GM19372 (cell line): ENCODE data around the gene ZDHHC16.
"Not testable (repeated sequence)": the region's sequence is repeated elsewhere in the genome, so short reads cannot be mapped to it uniquely, and the experiment has no call there.

ENCODE experiments used
- ATAC-seq: cut with Tn5 transposase; IDR thresholded peaks from one replicate; pipeline ENCODE4 v1.9.1; 2021; ENCODE audit warnings: mild to moderate bottlenecking, low read depth, moderate library complexity; ENCODE audit not compliant: unreplicated experiment

Gene ZDHHC16

GRCh38 chr10:97475936-97476594, 30.1 kb downstream of the ZDHHC16 start:
- ATAC-seq = no peak

DNA sequence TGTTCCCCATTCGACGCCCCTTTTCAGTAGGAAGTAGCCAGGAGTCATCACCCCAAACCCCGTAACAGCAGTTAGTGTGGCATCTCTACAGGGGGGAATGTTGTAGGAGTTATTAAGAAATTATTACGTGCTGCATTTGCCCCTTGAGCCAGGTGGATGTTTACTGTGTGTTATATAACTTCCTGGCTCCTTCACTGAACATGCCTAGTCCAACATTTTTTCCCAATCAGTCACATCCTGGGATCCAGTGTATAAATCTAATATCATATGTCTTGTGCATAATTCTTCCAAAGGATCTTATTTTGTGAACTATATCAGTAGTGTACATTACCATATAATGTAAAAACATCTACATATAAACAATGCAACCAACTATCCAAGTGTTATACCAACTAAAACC, 33.4 kb downstream of the ZDHHC16 start:
- not testable (repeated sequence) for ATAC-seq

DNA sequence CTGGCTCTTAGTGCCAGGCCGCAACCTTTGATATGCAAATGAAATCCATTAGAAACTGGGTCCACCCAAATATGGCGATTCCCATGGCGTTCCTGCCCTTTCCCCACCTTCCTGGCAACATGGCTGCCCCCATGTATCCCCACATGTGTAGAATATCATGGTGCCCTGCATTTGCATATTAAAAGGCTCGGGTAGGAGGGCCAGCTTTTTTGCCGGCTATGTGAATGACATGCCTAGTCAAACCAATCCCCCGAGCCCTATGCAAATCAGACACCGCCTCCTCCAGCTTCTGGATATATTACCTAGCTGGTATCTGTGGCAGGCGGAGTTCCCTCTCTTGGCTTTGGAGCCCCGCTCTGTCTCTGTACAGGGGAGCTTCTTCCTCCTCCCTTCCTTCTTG, 34.0 kb downstream of the ZDHHC16 start:
- no peak for ATAC-seq

DNA sequence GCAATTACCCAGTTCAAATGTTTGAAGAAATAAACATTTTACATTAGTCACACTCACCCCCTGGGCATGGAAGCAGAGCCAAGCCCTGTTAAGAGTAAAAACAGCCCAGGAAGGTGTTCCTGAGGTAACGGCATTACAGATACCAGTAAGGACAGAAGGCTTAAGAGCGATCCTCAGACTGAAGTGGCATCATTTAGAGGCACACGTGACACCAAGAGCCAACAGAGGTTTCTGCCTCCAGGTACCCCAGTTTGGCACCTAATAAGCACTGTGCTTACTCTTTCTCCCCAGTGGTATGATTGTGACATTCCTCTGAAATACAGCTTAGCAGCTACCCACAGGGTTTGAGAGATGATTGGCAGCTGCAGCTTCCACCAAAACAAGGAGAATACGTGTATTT, 35.1 kb downstream of the ZDHHC16 start:
- no peak for ATAC-seq

- no peak for ATAC-seq
Observed at GRCh38 chr10:97482381-97482780, 36.4 kb downstream of the ZDHHC16 start.

- no peak for ATAC-seq
Observed at GRCh38 chr10:97483506-97483905, 37.5 kb downstream of the ZDHHC16 start.

DNA sequence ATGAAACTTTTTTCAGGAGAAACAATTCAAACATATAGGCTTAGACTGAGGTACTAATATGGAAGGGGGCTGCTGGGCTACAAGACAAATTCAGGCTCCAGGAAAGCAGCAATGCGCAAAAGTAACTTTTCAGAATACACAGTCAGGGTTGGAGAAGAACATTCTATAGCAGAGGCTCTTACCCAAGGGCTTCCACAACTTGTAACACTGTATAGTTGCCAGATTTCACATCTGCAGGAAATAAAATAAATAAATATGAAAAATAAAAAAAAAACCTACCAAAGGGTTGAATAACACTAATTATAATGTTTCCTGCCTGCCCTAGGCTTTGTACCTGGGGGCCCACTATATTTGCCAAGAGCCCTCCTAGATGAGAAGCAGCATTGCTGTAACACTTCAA, 37.9 kb downstream of the ZDHHC16 start:
- no peak for ATAC-seq

DNA sequence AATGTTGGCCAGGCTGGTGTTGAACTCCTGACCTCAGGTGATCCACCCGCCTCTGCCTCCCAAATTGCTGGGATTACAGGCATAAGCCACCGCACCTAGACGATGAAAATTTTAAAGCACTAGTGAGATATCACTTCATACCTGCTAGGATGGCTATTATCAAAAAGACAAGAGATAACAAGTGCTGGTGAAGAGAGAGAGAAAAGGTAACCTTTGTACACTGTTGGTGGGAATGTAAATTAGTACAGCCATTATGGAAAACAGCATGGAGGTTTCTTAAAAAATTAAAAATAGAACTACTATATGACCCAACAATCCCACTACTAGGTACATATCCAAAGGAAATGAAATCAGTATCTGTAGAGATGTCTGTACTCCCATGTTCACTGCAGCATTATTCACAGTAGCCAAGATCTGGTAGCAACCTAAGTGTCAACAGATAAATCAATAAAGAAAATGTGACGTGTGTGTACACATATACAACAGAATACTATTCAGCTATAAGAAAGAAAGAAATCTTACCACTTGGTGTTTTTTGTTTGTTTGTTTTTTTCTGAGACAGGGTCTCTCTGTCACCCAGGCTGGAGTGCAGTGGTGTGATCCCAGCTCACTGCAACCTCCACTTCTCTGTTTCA, 39.8 kb downstream of the ZDHHC16 start:
- no peak for ATAC-seq

- ATAC-seq = no peak
Observed at GRCh38 chr10:97490592-97490991, 44.6 kb downstream of the ZDHHC16 start.

DNA sequence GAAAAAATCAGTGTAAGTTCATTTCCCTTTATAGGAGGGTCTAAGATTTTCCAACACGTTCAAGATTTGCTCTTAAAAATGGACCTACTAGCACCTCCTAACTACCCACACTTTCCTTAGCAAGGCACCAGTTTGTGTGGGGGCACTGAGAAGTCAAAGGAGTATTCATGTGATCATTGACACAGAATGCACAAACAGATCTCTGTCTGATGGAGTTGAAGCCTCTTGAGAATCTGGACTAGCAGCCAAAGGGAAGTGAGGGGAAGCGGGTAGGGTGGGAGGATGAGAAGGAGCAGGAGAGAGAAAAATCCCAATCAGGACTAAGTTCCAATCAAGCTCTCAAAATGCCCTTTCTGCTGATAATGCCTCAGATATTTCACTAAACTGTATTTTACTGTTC, 48.2 kb downstream of the ZDHHC16 start:
- no peak for ATAC-seq

GRCh38 chr10:97494863-97495506, 49.0 kb downstream of the ZDHHC16 start:
- no peak for ATAC-seq

- ATAC-seq = no peak
Observed at GRCh38 chr10:97497572-97498075, 51.6 kb downstream of the ZDHHC16 start.

DNA sequence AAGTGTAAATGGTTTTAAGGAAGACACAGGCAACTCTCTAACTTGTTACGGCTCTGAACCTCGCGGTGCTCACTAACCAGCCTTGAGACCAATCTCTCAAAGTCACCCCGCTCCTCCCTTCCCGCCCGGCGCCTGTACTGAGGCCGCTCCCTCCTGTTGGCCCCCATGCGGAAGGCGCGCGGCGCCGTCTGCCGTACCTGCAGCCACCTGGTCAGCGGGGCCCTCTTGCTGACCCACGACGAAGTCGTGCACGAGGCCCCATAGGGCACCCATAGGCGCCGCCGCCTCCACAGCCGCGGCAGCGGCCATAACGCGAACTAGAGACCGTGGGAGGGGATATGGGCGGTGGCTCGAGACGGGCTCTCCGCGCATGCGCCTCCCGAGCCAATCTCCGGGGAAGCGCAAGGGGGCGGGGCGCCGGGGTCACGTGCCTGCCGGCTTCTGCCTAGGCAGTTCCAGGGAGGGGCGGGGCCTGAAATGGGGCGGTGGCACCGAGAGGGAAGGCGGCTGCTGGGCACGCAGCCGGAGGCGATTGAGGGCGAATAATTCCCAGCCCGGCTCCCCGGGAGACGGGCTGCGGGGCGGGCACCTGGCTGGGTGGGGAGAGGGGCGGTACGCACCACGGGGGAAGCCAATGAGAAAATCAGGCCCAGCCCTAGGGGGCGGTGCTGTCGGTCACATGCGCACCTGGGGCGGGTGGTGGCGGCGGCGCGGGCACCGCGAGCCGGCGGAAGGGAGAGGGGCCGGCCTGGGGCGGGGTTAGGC, 52.3 kb downstream of the ZDHHC16 start, which contains the start of gene MMS19:
Gene MMS19 (minus strand): TSS at position 347 of the 765 bp plus-strand sequence. CDS start 38 bp downstream, at position 309.
- ATAC-seq = peak; percentile 88

- ATAC-seq = no peak
Observed at GRCh38 chr10:97498841-97499560, 53.0 kb downstream of the ZDHHC16 start, which contains the start of gene UBTD1. Gene UBTD1 (plus strand): TSS chr10:97498924. CDS start chr10:97499204, 280 bp downstream.

DNA sequence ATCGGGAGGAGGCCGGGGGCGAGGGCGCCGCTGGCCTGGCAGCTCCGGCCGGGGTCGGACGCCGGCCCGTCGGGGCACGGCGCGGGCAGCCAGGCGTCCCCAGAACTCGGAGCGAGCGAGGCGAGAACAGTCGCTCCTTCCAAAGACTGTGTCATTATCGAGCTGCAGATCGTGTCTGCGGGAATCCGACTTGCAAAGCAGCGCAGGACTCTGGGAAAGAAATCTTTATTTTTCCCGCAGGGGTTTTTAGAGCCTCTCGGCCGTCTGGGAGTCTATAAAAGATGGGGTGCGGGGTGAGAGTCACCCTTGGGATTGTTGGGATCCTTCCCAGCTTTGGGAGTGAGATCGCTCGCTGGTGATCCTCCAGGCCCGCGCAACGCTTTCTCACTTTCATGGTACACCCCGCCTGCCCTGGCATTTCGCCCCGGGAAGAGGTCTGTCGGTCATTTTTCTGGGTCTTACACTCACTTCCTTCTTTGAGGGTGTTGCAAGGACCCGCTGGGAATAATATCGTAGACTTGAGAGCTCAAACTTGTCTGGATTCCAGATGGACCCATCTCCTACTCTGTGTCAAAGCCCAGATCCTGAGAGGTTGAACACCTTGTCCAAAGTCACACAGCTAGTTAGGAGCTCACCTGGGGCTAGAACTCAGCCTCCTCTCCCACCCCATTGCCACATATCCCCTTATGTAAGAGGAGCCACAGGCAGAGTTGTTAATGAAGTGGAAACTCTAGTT, 53.8 kb downstream of the ZDHHC16 start:
- ATAC-seq = no peak

GRCh38 chr10:97500297-97500575, 54.3 kb downstream of the ZDHHC16 start:
- ATAC-seq = no peak

DNA sequence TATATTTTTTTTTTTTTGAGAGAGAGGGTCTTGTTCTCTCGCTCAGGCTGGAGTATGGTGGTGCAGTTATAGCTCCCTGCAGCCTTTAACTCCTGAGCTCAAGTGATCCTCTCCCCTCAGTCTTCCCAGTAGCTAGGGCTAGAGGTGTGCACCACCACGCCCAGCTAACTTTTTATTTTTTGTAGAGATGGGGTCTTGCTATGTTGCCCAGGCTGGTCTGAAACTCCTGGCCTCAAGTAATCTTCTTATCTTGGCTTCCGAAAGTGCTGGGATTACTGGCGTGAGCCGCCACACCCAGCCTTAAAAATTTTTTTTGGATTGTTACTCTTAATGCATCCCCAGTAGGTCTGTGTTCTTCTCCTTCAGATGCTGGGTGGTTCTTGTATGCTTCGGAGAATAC, 56.9 kb downstream of the ZDHHC16 start:
- no peak for ATAC-seq

- ATAC-seq = no peak
Observed at GRCh38 chr10:97503406-97503805, 57.4 kb downstream of the ZDHHC16 start.

DNA sequence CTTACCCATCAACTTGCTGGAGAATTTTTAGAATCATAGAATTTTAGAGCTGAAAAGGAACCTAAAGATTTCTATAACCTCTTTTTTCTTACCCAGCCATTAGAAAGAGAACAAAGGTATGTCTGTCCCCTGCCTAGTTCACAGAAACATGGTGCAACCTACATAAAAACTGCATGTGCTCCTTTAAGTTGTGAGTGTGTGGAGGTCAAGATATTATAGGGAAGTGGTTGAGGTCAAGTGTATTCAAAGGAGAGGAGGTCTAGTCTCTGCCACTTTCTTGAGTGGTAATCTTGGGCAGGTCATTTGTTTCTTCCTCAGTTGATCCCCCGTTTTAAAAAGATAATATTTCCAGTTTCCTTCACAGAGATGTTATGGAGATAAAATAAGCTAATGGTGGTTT, 59.2 kb downstream of the ZDHHC16 start:
- no peak for ATAC-seq
